ENCODE measurements around the gene RELN. TPM values are rescaled to one million over a fixed set of nuclear protein-coding genes. Genes with fewer than 3 reads are reported as not detected.

Gene RELN
- total RNA-seq, 1 donor from 2014 or later = 17.5 TPM

- Mint-ChIP-seq H3K36me3 (no peaks in the 10 kb centered on the region), H3K27me3 (no peaks in the 10 kb centered on the region), H3K4me3 (no peak overlapping the region), H3K4me1 (ENCODE audit: unreplicated experiment) (no peaks in the 10 kb centered on the region), H3K9me3 (no peaks in the 10 kb centered on the region), H3K27ac (no peak overlapping the region)
- TF ChIP-seq, protein P1, sequence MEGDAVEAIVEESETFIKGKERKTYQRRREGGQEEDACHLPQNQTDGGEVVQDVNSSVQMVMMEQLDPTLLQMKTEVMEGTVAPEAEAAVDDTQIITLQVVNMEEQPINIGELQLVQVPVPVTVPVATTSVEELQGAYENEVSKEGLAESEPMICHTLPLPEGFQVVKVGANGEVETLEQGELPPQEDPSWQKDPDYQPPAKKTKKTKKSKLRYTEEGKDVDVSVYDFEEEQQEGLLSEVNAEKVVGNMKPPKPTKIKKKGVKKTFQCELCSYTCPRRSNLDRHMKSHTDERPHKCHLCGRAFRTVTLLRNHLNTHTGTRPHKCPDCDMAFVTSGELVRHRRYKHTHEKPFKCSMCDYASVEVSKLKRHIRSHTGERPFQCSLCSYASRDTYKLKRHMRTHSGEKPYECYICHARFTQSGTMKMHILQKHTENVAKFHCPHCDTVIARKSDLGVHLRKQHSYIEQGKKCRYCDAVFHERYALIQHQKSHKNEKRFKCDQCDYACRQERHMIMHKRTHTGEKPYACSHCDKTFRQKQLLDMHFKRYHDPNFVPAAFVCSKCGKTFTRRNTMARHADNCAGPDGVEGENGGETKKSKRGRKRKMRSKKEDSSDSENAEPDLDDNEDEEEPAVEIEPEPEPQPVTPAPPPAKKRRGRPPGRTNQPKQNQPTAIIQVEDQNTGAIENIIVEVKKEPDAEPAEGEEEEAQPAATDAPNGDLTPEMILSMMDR (conservative IDR thresholded peaks at IDR 0.05) = no peak
- DNase-seq (ENCODE audit: extremely low spot score, unreplicated experiment) = no peak
These were observed 293.9 kb downstream of the RELN start for GRCh38 chr7:103695521-103695920.

GRCh38 chr7:103694304-103694703 is 295.2 kb downstream of the RELN start:
- H3K4me3 Mint-ChIP-seq = no peak overlapping the region
- no peaks in the 10 kb centered on the region for H3K9me3 Mint-ChIP-seq
- TF ChIP-seq, protein P1 (conservative IDR thresholded peaks at IDR 0.05) = no peak
- no peak overlapping the region for H3K27ac Mint-ChIP-seq
- no peaks in the 10 kb centered on the region for H3K27me3 Mint-ChIP-seq
- peaks cover 5% of the 10 kb centered on the region for H3K4me1 Mint-ChIP-seq (ENCODE audit: unreplicated experiment)
- H3K36me3 Mint-ChIP-seq = no peaks in the 10 kb centered on the region
- DNase-seq (ENCODE audit: extremely low spot score, unreplicated experiment) = no peak

DNA sequence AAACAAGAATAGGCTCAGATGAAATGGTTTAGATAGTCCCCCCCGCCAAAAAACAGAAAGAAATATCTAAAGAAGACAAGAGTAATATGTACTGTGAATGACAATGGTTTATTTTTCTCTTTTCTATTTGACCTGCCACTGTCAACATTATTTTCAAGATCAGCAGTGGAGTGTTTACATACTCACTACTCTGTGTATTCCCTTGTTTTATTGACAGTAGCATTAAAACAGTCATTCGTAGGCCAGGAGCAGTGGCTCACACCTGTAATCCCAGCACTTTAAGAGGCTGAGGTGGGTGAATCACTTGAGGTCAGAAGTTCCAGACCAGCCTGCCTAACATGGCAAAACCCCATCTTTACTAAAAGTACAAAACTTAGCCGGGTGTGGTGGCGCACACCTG is 298.2 kb downstream of the RELN start:
- H3K27me3 Mint-ChIP-seq = no peaks in the 10 kb centered on the region
- no peak overlapping the region for H3K27ac Mint-ChIP-seq
- H3K4me3 Mint-ChIP-seq = no peak overlapping the region
- no peak for DNase-seq (ENCODE audit: extremely low spot score, unreplicated experiment)
- no peaks in the 10 kb centered on the region for H3K9me3 Mint-ChIP-seq
- H3K4me1 Mint-ChIP-seq (ENCODE audit: unreplicated experiment) = peaks cover 8% of the 10 kb centered on the region
- no peaks in the 10 kb centered on the region for H3K36me3 Mint-ChIP-seq
- TF ChIP-seq, protein P1 (conservative IDR thresholded peaks at IDR 0.05) = no peak

DNA sequence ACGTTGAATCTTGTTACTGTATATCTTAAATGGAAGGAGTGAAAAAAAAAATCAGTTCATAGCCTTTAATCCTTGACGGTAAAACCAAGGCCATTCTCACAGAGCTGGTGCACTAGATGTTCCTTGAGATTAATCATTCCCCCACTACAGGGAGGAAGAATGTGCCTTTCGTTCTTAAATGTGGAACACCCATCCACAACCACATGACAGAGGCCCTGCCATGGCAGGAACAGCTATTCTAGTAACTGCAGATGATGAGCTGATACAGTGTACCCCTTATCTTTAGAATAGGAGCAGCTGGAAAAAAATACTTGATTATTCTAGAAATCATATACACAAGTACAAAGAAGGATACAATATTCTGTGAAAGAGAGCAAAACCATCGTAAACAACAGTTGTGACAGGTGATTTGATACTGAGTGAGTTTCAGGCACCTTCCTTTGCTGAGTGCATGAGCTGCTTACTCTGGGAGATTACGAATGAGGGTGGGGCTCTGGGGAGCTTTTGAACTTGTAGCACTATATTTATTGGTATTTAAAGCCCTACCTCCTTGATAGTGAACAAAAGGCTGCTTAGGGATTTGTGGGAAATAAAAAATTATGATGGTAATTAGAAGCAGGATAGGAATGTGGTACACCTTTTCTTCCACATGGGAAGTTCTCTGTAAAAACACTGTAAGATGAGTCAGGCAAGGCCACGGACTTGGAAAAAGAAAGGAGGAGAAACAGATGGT is 299.1 kb downstream of the RELN start:
- no peaks in the 10 kb centered on the region for H3K27me3 Mint-ChIP-seq
- H3K36me3 Mint-ChIP-seq = no peaks in the 10 kb centered on the region
- H3K4me1 Mint-ChIP-seq (ENCODE audit: unreplicated experiment) = peaks cover 8% of the 10 kb centered on the region
- no peak overlapping the region for H3K27ac Mint-ChIP-seq
- no peak overlapping the region for H3K4me3 Mint-ChIP-seq
- H3K9me3 Mint-ChIP-seq = no peaks in the 10 kb centered on the region
- TF ChIP-seq, protein P1 (conservative IDR thresholded peaks at IDR 0.05) = no peak
- DNase-seq (ENCODE audit: extremely low spot score, unreplicated experiment) = no peak

DNA sequence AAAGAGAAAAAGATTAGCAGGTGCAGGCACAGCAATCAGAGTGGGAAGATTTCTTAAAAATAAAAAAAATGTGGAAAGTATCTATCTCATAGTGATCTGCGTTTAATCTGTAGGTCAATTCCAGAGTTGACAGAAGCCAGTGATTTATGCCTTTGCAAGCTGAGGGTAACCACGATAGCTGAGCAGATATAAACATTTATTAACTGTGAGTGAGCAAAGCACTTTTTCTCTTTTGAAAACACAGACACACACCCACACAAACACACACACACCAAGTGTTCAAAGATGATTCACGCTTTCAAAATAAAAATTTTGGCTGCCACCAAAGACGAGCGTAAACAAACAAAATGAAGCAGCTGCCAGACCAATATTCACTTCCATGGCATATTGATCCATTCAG is 300.2 kb downstream of the RELN start:
- Mint-ChIP-seq H3K27me3 (no peaks in the 10 kb centered on the region), H3K4me3 (no peak overlapping the region), H3K27ac (no peak overlapping the region), H3K9me3 (no peaks in the 10 kb centered on the region), H3K36me3 (no peaks in the 10 kb centered on the region), H3K4me1 (ENCODE audit: unreplicated experiment) (peaks cover 8% of the 10 kb centered on the region)
- TF ChIP-seq, protein P1 (conservative IDR thresholded peaks at IDR 0.05) = no peak
- DNase-seq (ENCODE audit: extremely low spot score, unreplicated experiment) = no peak

All from type B pancreatic cell (in vitro differentiated cells).